ENCODE results near the gene AGBL5. TPM values are rescaled to one million over a fixed set of nuclear protein-coding genes. Genes with fewer than 3 reads are reported as not detected.

AGBL5 gene
- total and polyA plus RNA-seq, 9 of the 15 experiments (the other 6 are each of a cell fraction or from before 2014, with no cell fraction given), result 3.3 to 52.7 (median 26.2) TPM

DNA sequence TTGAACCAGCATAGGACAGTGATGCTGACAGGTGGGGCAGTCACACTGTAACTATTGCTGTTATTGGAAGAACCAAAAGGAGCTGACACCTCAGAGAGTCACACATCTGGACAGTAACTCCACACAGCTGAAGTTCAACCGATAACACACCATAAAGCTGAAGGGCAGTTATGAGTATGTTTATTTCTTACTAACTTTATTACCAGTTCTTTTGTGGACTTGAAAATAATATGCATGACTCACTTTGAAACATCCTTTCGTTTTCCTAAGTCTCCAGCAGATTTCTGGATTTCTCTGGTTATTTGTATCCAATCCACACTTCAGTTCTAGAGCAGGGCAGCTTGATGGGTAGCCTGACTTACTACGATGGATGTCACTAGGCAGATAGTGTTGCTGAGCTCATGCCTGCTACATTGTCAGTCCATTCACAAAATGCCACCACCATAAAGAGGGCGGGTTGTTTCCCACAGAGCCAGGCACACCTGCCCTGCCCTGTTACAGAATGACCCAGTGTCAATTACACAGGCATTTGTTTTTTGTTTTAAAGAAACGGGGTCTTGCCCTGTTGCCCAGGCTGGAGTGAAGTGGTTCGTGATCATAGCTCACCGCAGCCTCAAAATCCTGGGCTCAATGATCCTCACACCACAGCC lies 8.4 kb upstream of the AGBL5 start (continued):
- TF ChIP-seq, protein P1, sequence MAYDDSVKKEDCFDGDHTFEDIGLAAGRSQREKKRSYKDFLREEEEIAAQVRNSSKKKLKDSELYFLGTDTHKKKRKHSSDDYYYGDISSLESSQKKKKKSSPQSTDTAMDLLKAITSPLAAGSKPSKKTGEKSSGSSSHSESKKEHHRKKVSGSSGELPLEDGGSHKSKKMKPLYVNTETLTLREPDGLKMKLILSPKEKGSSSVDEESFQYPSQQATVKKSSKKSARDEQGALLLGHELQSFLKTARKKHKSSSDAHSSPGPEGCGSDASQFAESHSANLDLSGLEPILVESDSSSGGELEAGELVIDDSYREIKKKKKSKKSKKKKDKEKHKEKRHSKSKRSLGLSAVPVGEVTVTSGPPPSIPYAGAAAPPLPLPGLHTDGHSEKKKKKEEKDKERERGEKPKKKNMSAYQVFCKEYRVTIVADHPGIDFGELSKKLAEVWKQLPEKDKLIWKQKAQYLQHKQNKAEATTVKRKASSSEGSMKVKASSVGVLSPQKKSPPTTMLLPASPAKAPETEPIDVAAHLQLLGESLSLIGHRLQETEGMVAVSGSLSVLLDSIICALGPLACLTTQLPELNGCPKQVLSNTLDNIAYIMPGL (CRISPR knock-in tag; IDR thresholded peaks at IDR 0.05), result no peak
- TF ChIP-seq SLC30A9 (CRISPR knock-in tag; IDR thresholded peaks at IDR 0.05) (no peak), POLR2B (IDR thresholded peaks at IDR 0.05; ENCODE audit: low read depth, partially characterized antibody) (peak; percentile 16), RBM22 (IDR thresholded peaks at IDR 0.05; ENCODE audit: low read depth, low read length, poor library complexity, severe bottlenecking) (peak; percentile 5), TCF3 (CRISPR knock-in tag; IDR thresholded peaks at IDR 0.05) (peak; percentile 76), CAMTA2 (CRISPR knock-in tag; conservative IDR thresholded peaks at IDR 0.05) (no peak), ARID1B (IDR thresholded peaks at IDR 0.05) (peak; percentile 20; the same call in 1 of the 2 replicates)
